Metanephros (tissue), 2 donors: Measurements from ENCODE around the gene ADAM20. TPM values are rescaled to one million over a fixed set of nuclear protein-coding genes. Genes with fewer than 3 reads are reported as not detected.

Source experiments
- small RNA-seq: library from RNA; depleted of rRNA; stranded (forward); fragments of <200 nt; gene quantifications from one replicate; pipeline ENCODE3, GENCODE V24; 2014; ENCODE audit warnings: low replicate concordance
- total RNA-seq: library from RNA; depleted of rRNA; stranded (reverse); fragments of >200 nt; gene quantifications from one replicate; pipeline ENCODE4 v1.2.3, GENCODE V29; 2014

The ADAM20 gene
- total RNA-seq, result 3.2 TPM

DNA sequence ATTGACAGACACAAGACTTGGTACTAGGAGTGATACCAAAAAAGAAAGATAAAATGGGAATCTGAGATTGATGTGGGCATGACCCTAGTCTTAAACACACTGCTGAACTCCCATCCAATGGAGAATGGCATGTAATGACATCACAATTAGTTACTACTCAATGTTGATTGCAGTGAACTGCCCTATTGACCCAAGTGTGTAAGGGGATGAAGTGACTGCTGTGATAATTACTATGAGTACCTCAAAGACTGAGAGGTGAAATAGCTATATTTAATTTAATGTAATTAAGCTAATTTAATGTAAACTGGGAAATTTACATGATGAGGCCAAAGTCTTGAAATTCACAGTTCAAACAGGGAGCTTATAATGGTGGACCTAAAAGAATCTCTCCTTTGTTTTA, at the start of gene ADAM20:
Gene ADAM20 (minus strand): TSS at position 101 of the 400 bp plus-strand sequence. CDS start 10,247 bp downstream, outside the sequence.

Small RNA genes within 50 kb of the gene (small RNA-seq; reads per million reads assigned to genes)
- not detected for gene RNU6-659P

Other genes with a start within 250 kb of the ADAM20 start
- 27.3 TPM for gene COX16, start 175.3 kb downstream of the ADAM20 start, total RNA-seq
- 34.7 TPM for gene SYNJ2BP, start 117.9 kb downstream of the ADAM20 start, total RNA-seq
- not detected for gene ADAM21, start 82.8 kb downstream of the ADAM20 start, total RNA-seq
- gene MED6, start 65.7 kb upstream of the ADAM20 start, total RNA-seq, result 44.8 TPM
- gene TTC9, start 106.9 kb upstream of the ADAM20 start, total RNA-seq, result 1.8 TPM